GM18520 (cell line): ENCODE data around the gene CA10.

Experiments
- ATAC-seq: cut with Tn5 transposase; IDR thresholded peaks from one replicate; pipeline ENCODE4 v1.9.1; 2021; ENCODE audit not compliant: unreplicated experiment

CA10 gene

DNA sequence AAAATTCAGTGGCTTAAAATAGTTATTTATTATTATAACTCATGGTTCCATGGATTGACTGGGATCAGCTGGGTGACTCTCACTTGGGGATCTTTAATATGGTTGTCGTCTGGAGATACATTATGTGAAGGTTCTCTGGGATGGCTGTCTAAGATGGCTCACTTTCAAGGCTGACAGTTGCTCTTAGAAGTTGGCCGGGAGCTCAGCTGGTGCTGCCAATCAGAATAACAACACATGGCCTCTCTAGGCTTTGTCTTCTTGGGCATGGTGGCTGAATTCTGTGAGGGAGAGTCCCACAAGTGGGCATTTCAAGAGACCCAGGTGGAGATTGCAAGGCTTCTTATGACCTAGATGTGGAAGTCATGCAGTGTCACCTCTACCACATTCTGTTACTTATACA, 269.7 kb downstream of the CA10 start:
- no peak for ATAC-seq

DNA sequence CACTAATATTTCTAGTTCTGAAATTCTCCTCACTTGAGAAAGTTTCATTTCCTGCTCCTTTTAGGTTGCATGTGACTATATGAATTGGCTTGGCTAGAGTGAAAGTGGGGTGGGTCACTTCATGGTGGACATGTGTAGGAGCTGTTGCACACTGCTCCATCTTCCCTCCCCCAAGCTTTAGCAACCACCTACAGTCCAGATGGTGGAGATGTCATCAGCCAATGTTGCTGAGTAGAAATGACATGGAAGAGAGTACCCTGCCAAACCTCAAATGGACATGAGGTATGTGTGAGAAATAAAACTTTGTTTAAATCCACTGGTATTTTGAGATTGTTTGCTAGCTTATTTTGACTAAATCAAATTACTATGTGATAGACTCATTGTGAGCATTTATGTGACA, 281.5 kb downstream of the CA10 start:
- ATAC-seq, result no peak

DNA sequence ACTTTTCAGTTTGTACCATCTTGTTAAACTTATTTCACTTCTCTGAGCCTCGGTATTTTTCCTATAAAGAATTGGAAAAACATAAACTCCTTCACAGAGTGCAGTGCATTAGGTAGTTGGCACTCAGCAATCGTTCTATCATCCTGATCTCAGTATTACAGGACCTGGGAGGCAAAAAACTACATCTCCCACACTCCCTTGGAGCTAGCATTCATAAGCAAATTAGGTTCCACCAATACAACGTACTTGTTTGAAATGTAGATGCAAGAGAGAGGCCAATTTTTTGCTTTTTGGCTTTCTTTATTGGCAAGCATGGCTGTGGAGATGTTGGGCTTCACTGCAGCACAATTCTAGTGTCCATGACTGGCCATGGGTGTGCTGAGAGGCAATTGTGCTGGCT, 285.2 kb downstream of the CA10 start:
- no peak for ATAC-seq

DNA sequence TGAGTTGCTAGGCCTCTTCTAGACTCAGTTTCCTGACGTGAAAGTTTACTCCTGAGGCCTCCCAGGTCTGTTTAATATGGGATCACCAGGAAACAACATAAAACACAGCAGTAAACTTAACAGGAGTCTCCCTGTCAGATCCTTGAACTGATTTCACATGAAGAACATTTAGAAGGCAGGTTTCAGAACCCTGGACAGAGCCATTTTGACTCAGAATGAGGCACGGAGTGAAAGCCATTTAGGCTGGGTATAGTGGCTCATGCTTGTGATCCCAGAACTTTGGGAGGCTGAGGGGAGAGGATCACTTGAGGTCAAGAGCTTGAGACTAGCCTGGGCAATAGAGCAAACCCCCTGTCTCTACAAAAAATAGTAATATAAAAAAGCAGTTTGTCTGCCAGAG, 289.1 kb downstream of the CA10 start:
- ATAC-seq, result no peak

DNA sequence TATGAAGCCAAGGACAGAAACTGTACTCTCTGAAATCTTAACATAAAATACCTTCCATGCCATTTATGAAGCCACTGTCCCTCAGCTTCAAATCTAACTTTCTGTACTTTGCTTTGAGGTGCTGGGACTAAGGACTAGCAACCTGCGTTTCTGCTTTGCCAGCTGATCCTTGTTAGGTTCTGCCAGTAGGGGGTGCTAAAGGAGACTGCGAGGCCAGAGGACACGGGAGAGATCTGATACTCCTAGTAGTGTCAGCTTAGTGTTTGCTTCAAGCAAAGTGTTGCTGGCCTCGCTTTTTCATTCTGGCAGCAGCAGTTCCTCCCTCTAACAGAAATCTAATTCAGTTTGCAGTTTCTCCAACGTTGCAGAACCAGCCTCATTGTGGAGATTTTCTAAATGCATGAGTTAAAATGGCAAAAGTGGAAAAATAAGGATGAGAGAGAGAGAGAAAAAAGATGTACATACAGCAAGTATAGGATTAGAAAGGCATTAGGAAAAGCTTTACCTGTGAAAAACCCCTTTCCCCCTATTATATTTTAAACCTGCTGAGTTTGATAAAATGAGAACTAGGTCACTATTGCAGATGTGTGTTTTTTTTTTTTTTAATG, 297.5 kb downstream of the CA10 start:
- no peak for ATAC-seq

DNA sequence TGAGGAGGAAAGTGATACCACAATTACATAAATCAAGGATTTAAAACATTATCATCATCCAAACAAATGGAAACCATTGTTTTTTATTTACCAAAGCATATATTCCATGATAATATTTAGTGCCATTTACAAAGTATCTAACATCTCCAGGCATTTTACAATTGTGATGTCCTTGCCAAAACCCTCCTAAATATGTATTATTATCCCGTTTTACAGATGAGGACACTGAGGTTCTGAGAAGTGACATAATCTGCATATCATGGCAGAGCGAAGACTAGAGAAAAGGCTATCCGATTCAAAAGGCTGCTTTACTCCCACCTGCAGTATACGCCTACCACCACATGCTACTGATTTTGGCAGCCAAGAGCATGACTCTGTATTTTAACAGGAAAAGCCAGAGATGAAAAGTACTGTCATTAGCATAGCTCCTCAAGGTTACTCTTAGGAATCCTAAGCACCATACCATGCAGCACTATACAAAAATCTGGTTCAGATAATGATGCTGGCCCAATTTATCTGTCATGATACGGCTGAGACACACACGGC, 301.4 kb downstream of the CA10 start:
- ATAC-seq, result no peak

DNA sequence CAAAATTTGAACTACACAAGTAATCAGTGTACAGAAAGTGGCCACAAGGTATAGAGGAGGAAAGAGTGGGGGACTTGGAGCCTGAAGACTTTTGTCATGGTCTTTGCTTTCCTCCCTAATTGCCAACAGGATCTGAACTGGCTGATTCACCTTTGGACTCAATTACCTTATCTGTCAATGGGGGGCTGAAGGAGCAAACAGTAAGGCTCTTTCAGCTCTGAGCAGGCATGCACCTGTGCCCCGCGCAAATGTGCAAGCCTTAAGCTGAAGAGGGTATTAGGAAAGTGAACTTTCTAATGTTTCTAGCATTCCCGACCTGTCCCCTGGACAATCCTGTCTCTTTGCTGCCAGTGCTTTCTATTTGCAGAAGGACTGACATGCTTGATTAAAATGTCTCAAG, 302.7 kb downstream of the CA10 start:
- no peak for ATAC-seq

DNA sequence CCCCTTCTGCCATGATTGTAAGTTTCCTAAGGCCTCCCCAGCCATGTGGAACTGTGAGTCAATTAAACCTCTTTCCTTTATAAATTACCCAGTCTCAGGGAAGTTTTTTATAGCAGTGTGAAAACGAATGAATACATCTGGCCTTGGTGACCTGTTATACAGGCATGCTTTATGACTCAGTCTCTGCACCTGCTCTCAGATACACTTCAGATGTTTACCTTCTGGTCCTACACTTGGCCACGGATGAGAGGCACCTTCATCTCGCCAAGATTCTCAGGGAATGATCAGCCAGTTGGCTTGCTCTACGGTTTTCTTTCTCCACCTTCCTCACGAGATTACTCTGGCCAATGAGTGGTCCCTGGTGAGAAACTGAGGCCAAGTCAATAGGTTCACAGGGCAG, 304.7 kb downstream of the CA10 start:
- ATAC-seq, result no peak

DNA sequence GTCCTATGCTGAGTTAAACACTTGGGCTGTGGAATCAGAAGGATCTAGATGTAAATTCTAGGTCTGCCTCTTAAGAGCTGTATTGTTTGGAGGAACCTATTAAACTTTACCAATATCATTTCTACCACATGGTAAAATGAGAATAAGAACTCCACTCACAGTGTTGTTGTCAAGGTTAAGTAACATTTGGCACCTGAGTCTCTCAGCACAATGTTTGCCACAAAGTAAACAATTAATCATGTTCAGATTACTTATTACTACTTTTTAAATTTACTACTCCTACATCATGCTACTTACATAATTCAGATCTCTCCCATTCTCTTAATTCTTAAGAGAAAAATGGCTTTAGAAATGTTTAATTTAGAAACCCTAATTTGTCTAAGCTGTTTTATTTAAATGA, 305.9 kb downstream of the CA10 start:
- ATAC-seq, result no peak

DNA sequence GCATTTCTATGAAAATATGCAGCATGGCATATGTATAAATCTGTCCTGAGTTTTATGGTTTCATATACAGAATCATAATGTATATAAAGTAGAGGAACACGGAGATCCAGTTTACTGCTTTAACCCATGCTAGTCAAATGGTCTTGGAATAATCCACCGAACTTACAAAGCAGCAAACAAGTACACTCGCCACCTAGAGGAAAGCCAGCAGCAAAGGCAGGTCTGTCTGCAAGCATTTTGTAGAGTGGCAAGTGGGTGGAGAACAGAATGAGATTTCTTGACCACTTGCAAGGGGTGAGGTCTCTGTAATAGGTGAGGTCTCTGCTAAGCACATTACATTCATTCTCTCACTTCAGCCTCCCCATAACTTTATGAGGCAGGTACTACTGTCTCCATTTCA, 308.3 kb downstream of the CA10 start:
- ATAC-seq, result no peak

DNA sequence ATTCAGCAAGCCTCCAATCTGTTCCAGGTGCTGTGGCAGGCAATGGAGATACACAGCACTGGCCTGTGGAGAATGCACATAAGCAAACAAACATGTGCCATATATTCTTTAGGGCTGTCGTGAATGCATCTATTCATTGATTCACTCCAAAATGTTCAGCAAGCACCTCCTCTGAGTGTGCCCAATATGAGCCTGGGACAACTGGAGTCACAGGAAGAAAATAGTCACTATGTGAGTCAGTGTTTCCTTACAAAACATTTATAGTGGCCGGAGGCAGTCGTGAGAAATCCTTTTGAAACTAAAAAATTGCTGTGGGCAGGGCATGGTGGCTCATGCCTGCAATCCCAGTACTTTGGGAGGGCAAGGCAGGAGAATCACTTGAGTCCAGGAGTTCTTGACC, 310.1 kb downstream of the CA10 start:
- ATAC-seq, result no peak

DNA sequence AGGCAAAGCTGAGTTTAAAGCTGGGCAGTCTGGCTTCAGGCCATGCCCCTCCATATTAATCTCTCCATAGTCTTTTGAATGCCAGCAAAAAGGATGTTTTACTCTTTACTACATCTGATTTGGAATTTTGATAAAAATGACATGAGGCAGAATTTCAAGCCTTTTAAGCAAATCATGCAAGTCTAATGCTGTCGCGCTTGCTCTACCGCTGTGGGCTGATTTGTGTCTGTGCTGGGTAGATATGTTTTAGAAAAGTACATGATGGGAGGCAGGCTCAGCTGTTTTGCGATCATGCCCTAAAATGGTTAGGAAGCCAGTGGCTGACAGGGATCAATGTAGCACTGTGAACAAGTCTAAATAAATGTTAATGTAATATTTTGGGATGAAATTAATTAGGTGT, 311.9 kb downstream of the CA10 start:
- ATAC-seq, result no peak

DNA sequence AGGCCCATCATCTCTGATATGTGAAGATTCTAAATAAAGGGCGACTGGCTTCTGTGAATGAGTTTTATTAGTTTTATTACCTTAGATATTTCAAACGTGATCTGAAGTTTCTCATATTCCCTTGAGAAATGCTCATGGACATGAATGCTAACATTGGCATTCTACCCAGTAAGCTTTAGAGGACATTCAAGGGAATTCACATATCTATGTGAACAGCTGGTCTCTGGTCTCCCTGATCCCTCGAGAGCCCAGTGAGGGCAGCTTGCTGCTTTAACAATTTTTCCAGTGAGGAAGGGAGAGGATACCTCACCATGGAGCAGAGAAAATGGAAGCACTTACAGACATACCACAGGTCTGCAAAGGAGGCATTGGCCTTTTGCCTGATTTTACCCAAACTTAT, 312.7 kb downstream of the CA10 start:
- no peak for ATAC-seq

DNA sequence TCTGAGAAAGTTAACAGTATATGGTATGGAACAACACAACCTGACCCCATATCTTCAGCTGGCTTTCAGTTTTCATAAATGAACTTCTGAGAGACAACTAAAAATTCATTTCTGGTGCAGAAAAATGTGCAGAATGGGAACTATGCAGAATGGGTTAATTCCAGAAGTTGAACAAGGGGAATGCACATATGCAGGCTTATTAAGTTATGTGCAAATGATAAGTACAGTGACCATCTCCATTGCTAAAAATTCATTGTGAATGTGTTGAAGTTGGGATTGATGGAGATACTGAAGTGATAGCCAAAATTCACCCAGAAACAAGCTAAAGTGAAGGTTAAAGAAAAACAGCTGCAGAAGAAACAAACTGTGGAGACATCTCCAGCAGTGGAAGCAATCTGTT, 315.8 kb downstream of the CA10 start:
- no peak for ATAC-seq

DNA sequence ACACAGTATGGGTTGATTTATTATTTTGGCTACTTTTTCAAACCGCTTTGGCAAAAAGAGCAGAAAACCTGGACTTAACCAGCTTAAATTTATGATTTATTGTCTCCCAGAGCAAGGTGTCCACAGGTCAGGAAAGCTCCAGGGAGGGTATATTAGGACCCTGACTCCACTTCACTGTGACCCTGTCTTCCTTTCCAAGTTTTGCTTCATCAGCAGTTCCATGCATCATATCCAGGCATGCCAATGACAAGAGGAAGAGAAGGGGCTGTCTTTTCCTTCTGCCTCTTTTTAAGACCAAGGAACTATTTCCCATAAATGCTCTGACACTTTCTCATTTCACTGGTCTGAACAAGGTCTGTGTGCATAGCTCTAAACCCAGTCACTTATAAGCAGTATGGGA, 316.8 kb downstream of the CA10 start:
- ATAC-seq, result no peak

DNA sequence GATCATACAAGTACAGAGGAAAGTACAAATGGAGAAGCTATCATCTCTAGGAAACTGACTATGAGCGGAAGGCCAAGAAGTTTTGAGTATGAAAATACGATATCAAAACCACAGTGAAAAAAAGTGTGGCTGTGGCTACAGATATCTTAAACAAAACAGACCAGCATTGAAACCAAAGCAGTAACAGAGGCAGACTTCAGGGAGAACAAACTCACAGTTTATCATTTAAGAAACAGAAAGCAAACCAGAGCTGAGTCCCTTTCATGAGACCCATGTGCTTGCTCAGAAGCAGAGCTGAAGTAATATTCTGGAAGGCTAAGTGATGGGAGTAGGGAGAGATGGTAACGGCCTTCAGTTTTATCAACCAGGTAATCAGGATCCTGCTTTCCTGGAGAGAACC, 317.8 kb downstream of the CA10 start:
- ATAC-seq, result no peak

DNA sequence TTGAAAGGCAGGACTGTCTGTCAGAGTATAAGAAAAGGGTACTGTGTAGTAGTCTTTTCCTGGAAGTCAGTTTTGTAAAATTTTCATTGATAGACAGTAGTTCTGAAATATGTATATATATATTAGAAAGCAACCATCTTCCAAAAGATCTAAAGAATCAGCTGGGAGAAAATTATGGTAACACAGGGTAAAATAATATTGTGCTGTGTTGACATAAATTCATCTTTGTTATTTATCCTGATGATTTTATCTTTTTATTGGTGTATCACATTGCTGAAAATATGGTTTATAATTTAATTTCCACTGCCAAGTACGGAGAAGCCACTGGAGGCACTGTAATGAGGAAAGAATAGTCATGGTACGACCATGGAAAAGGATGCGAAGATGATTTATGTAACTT, 324.9 kb downstream of the CA10 start:
- ATAC-seq, result no peak

DNA sequence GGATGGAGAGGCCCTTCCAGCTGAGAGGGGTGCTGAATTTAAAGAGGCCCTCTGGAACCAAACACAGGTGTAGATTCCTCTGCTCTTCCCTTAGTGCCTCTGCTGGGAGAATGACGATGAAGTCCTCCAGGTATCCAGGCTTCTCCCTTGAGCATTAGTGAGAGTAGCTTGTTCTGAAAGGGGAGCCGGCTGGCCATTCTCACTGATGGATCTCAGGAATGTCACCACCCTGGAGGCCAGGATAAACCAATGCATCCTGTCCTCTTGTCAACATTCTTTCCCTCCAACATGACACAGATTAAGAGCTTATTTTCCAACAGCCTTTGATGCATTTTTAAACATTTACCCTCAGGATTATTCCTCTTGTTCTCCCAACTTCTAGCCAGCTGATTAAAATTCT, 325.5 kb downstream of the CA10 start:
- ATAC-seq, result no peak

DNA sequence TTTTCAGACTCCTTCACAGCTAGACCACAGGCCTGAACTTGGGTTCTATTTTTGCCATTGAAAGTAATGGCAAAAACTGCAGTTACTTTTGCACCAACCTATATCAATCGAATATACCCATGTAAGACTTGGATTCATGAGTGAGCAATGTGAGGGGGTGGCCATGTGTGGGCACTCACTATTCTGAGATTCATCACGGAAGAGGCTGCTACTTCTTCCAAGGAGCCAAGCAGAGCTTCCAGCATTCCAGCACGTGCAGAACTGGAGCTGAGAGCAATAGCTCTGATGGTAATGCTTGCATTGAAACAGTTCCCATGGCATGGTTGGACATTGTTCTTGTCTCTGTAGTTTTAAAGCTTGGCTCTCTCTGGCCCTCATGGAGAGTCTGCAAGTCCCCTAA, 327.6 kb downstream of the CA10 start:
- ATAC-seq, result no peak

DNA sequence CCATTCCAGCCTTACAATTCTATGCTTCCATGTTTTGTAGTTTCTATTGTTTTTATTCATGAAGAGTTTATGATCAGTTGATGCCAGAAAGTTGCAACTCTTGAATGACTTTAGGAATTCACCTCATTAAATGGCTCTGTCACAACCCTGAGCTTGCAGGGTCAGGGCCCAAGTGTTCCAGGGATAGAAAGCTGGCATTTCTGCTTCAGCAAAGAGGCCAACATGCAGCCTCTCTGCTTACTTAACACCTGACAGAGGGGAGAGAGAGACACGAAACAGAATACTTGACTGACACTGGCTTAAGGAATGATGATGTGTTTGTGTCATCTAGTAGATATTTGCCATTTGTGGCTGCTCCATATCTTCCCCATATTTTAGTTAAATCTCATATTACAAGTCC, 328.1 kb downstream of the CA10 start:
- no peak for ATAC-seq

DNA sequence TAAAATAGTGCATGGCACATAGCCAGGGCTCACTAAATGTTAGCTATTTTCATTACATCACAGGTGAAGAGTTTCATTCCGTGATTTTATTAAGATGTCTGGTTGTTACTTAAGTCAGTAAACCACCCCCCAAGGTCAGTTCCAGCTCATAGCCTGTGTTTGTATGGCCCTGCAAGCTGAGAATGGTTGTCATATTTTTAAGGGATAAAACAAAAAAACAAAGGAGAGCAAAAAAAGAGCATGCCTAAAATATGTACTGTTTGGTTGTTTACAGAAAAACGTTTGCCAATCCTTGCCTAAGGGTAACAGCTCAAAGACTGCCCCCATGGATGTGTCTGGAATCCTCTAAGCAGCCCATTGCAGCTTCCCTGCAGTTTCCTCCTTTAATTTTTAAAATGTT, 329.6 kb downstream of the CA10 start:
- no peak for ATAC-seq

DNA sequence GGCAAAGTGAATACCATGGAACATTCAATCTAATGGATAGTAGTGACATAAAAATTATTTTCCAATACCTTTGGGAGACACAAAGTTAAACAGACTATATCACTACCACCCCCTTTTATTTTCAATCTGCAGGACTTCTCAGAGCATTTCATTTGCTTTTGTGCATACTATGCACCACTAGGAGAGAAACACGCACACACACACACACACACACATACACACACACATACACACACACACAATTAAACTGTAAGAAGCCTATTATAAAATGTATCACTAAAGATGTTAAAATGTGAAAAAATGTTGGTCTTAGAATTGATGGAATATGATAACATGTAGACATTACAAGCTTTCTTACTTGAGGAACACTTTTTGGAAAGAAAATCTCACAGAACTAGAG, 331.4 kb downstream of the CA10 start:
- ATAC-seq, result no peak

DNA sequence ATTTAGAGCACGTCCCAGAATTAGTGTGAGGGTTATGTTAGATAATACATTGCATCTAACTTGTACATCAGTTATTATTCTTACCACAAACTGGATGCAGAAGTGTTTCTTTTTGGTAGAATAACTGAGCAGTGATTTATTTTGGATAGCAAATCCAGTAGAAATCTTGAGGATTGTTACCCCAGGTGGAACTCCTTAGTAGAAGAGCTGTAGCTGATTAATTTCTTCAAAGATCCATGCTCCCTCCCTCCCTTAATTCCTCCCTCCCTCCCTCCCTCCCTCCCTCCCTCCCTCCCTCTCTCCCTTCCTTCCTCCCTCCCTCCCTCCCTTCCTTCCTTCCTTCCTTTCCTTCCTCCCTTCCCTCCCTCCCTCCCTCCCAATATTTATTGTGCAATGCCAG, 337.7 kb downstream of the CA10 start:
- ATAC-seq, result no peak

DNA sequence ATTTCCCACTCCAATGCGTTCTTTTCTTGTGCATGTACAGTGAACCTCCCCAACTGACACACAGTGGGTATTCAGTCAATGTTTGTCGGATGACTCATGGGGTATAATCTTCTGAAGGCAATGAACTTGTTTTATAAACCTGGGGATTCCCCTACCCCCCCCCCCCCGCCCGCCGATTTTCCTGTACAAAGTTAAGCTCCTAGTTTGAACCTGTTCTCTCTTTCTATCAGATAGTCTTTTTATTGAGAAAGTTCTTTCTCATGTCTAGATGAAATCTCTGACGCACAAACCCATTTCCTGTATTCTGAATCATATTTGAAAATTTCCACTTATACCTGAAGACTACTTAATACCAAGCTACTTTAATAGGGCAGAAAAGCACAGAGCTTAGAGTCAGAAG, 338.3 kb downstream of the CA10 start:
- ATAC-seq, result no peak
